GM12874 (cell line): ENCODE measurements around the gene TEAD1.

ENCODE experiments used
- CTCF ChIP-seq: IDR thresholded peaks from 2 replicates; pipeline ENCODE4 v1.5.1; 2011; ENCODE audit warnings: low read depth, mild to moderate bottlenecking, control low read depth, low read length, moderate library complexity; ENCODE audit not compliant: insufficient read depth

TEAD1 gene

GRCh38 chr11:12777208-12777874, 103.1 kb downstream of the TEAD1 start:
- TF ChIP-seq CTCF: no peak

- TF ChIP-seq CTCF: no peak
Measured at GRCh38 chr11:12778240-12778905, 104.2 kb downstream of the TEAD1 start.

- TF ChIP-seq CTCF: no peak
Measured at GRCh38 chr11:12783765-12784164, 109.5 kb downstream of the TEAD1 start.

GRCh38 chr11:12784445-12784844, 110.2 kb downstream of the TEAD1 start:
- TF ChIP-seq CTCF: no peak

GRCh38 chr11:12784987-12785386, 110.8 kb downstream of the TEAD1 start:
- TF ChIP-seq CTCF: no peak

GRCh38 chr11:12785901-12786300, 111.7 kb downstream of the TEAD1 start:
- no peak for TF ChIP-seq CTCF

- no peak for TF ChIP-seq CTCF
Measured at GRCh38 chr11:12786450-12786849, 112.2 kb downstream of the TEAD1 start.
